Dedifferentiated amniotic fluid mesenchymal stem cell (primary cell): ENCODE data around the gene CERS5.
A peak's percentile ranks its signal among the peaks of the same experiment; 100 is the strongest.
"Not testable (repeated sequence)": the region's sequence is repeated elsewhere in the genome, so short reads cannot be mapped to it uniquely, and the experiment has no call there.

Experiments used
- DNase-seq: peaks from one replicate; pipeline ENCODE4 v3.0.0-alpha.2; 2016; ENCODE audit errors: extremely low spot score

The CERS5 gene

GRCh38 chr12:50187084-50187900 is 20.1 kb upstream of the CERS5 start:
- peak; percentile 93 for DNase-seq

DNA sequence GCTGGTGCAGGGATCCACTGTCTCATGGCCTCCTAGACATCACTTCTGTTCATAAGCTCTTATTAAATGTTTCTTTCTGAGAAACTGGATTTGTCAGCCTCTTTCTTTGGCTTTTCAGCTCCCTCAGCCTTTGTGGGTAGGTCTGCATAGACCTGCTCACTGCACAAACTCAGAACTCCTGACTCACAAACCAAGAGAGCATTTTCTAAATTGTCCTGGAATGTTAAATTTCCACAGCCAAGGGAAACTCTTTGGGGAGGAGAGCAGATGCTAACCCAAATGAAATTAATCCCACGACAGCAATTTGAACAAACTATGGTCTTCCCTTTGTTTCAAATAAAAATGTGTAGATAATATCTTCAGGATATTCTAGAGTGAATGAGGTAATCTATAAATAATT is 19.5 kb upstream of the CERS5 start:
- DNase-seq: peak; percentile 52

DNA sequence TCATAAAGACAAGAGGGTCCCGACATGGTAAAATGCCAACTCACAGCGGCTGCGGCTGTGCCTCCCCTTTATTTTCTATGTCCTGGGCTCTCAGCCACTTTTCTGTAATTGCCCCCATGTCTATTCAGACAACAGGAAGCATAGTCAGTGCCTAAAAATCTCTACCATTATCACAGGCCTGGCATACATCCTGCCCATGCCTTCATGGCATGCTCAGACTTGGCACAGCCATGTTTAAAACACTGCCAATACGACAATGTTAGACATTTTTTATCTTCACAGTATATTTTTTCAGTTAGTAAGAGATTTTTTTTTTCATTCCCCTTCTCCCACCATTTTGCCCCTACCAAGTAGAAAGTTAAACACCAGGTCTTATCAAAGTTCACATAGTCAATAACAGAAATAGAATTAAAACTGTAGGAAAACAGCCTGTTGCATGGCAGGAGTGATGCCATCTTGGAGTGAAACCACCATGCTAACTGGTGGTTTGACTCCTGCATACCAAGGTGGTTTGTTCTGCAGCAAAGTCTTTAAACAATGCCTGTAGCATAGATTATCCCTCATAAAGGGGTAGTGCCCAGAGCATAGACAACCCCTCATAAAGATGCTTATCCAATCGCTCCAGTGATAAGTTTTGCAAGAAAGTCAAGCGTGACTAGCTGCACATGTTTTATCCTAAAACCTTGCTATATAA is 18.9 kb upstream of the CERS5 start:
- DNase-seq: no peak

DNA sequence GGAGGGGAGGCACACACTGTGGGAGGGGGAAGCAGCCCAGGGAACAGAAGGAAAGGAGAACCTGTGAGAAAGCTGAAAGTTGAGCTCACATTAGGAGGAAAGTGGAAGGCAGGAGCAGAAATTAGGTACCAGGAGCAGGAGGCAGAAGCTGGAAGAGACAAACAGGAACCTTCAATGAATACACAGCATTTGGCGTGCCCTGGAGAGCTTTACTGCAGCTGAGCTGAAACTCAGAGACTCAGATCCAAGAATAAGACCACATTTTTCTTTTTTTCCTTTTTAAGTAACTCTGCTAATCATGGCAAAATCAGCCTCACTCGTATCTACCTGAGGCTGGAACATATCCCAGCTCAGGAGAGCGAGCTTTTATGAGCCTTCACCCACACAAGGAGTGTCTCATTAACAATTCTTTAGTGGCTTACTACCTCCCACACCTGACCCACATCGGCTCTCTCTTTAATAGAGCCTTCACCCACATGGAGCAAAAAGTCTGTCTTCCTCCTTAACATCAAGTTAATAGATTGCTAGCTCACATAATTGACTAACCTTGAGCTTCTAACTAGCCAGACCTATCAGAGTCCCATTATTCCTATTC is 18.2 kb upstream of the CERS5 start:
- DNase-seq: no peak

- DNase-seq: no peak
Measured at GRCh38 chr12:50184261-50184660, 17.1 kb upstream of the CERS5 start.

DNA sequence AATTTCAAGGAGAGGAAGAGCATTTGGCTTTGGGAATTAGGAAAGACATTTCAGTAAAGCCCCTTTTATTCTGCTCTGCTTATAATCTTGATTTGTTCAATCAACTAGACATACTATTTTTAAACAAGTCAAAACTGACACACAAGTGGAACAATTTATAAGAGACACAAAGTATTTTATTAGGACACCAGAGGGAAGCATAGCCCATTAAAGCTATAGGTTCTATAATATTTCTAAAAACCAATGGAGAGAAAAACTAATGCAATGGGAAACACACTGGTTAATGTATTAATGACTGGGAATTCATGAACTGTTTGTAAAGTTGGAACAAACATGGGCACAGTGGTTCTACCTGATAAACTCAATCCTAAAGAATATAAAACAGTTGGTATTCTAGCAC is 15.3 kb upstream of the CERS5 start:
- DNase-seq: no peak

- DNase-seq: no peak
Measured at GRCh38 chr12:50181691-50182090, 14.5 kb upstream of the CERS5 start.

DNA sequence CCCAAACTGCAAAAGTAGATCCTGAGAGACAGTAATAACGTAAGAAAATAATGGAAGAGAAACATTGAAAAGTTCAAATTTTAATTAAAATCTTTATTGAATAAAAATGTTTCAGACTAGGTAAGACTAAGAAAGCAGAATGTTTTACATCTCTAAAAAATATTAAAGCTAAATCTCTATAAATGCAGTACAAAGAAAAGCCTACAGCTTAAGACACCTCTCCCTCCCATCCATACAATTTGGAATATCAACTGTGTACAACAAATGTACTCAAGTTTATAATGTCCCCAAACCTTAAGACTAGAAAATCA is 8.5 kb upstream of the CERS5 start:
- DNase-seq: no peak

GRCh38 chr12:50174971-50175715 is 8.0 kb upstream of the CERS5 start:
- DNase-seq: peak; percentile 93

DNA sequence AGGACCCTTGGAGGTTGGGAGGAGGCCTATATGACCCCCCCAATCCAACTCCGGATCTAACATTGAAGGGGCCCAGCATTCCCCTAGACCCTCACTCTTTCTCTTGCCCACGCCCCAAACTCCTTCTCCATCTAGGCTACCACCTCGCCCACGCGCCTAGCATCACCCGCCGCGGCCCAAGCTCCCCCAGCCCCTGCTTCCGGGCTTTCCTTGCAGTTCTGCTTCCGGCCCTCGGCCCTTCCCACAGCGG is 445 bp downstream of the CERS5 start:
- DNase-seq: no peak

DNA sequence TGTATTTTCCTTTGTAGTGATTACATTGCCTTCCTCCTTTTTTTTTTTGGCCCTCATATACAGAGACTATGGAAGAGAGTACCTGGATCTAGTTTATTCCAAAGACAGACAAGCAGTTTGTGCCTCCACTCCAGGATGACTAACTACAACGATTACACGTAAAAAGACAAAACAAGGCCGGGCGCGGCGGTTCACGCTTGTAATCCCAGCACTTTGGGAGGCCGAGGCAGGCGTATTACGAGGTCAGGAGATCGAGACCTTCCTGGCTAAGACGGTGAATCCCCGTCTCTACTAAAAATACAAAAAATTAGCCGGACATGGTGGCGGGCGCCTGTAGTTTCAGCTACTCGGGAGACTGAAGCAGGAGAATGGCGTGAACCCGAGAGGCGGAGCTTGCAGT is 2.2 kb downstream of the CERS5 start:
- DNase-seq: no peak

GRCh38 chr12:50162230-50162629 is 4.9 kb downstream of the CERS5 start:
- no peak for DNase-seq

- DNase-seq: no peak
Measured at GRCh38 chr12:50160643-50161042, 6.5 kb downstream of the CERS5 start.

DNA sequence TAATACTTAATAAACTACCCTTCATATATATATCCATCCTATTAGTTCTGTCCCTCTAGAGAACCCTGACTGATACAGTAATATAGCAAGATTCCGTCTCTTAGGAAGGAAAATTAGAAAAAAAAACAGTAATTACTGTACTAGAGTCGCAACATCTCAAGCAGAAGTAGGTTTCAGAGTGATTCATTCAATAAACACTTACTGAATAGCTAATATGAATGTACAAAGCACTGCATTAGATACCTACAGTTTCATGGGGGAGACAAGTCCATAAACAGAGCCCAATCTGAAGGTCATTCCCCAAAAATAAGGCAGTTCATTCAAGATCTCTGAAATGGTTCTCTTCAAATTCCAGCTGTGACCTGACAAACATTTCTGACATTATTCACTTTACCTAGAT is 9.9 kb downstream of the CERS5 start:
- DNase-seq: no peak

DNA sequence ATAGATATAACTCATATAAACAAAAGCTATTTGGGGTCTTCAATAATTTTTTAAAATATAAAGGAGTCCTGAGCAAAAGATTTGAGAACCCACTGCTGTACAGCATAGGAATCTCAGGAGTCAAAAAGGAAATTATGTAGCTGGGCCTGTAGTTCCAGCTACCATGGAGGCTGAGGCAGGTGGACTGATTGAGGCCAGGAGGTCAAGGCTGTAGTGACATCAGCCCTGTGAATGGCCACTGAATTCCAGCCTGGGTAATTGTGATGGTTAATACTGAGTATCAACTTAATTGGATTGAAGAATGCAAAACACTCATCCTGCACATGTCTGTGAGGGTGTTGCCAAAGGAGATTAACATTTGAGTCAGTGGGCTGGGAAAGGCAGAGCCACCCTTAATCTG is 10.5 kb downstream of the CERS5 start:
- no peak for DNase-seq

DNA sequence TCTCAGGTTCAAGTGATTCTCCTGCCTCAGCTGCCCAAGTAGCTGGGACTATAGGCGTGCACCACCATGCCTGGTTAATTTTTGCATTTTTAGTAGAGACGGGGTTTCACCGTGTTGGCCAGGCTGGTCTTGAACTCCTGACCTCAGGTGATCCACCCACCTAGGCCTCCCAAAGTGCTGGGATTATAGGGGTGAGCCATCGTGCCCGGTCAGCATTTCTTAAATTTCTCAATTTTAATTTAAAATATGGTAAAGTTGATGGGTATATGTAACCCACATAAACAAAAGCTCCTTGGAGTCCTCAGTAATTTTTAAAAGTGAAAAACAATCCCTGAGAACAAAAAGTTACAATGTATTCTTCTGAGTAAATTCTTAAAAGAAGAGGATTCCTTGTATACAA is 12.2 kb downstream of the CERS5 start:
- DNase-seq: not testable (repeated sequence)

DNA sequence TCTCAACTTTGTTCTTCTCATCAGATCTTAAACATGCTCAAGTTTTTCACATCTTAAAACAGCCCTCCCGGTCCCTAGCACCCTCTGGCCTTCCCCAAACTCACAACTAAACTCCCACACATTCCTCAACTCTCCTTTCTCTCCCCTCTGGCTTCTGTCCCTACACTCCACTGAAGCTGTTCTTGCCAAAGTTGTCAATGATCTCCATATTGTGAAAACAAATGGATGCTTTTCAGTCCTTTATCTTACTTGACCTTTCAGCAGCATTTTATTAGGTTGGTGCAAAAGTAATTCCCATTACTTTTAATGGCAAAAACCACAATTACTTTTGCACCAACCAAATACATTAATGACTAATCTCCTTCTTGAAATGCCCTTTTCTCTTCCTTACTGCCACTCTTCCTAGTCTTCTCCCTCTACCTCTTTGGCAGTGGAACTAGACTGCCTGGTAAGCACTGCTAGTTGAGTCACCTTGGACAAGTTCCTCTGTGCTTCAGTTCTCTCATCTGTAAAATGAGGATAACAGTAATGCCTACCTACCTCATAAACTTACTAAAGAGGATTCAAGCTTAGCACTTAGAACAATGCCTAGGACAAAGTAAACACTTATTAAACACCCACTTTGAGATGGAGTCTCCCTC is 16.0 kb downstream of the CERS5 start:
- no peak for DNase-seq

DNA sequence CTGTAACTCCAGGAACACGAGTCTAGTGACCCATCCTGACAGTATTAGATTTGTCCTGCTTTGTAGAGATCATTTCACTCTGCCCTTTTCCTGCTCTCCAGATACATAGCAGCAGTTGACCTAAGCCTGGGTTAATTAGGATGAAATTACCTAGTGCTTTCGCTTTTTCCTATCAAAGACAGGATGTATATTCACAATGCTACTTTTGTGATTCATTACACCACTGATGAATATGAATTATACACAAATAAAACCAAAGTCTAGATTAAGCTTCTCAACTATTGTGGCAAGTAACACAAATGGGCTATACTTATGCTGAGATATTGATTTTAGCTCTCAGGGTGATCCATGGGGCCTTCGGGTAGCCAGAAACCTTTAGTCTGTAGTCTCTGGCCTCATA is 17.9 kb downstream of the CERS5 start:
- DNase-seq: no peak

DNA sequence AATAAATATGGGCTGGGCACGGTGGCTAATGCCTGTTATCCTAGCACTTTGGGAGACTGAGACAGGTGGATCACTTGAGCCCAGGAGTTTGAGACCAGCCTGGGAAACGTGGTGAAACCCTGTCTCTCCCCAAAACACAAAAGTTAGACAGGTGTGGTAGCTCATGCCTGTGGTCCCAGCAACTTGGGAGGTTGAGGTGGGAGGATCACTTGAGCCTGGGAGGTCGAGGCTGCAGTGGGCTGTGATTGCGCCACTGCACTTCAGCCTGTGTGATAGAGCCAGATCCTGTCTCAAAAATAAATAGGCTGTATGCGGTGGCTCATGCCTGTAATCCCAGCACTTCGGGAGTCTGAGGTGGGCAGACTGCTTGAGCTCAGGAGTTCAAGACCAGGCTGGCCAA is 19.2 kb downstream of the CERS5 start:
- not testable (repeated sequence) for DNase-seq

DNA sequence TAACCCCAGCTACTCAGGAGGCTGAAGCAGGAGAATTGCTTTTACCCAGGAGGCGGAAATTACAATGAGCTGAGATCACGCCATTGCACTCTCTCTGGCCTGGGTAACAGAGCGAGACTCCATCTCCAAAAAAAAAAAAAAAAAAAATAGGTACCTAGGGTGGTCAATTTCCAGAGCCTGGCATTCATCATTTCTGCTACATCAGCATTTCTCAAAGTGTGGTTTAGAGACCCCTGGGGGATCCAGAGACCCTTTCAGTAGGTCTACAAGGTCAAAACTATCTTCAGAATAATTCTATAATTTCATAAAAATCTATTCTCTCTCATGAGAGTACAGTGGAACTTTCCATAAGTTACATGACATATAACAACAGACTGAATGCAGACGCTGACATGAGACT is 19.9 kb downstream of the CERS5 start:
- DNase-seq: no peak

DNA sequence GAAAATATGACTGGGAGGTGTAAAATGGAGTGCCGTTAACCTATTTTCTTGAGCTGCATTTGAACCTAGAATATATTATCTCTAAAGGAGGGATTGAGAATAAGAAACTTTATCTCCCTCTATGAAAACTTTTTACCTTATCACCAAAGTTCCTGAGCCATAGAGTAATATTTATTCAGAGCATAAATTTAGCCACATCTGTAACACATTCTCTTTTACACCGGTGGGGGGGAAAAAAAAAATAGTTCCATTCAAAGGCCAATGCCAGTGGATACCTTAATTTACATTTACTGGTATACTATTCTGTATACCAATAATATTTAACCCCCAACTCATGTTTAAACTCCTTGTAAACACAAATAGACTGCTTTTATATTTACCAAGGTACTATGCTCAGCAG is 21.7 kb downstream of the CERS5 start:
- DNase-seq: no peak

GRCh38 chr12:50142993-50143392 is 24.2 kb downstream of the CERS5 start:
- DNase-seq: no peak
